ENCODE results near the gene NXF1.

Gene NXF1

DNA sequence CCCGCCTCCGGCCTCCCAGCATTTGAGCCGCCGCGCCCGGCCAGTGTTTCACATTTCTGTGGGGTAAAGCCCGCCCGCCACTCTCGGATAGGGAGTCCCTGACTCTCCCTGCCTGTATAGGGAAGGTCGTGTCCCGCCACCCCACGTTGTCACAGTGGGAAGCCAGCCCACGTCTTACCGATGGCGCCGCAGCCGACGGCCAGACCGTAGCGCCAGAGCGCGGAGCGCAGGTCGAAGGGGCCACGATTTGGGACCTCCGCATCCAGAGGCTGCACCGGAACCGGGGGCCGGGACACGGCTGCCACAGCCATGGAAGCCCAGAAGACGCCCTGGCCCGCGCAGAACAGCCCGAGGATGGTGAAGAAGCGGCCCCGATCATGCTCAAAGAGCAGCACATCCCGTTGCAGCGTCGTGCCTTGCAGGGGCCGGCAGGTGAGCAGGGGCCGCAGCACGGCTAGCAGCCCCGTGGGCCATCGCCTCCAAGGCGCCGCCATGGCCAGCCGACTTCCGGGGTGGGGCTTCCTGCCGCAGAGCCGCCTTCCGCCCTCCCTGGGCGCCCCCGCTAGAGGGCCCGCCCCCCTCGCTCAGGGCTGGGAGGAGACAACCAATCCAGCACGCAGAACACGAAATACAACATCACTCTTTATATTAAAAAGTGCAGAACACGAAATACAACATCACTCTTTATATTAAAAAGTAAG lies 13.6 kb downstream of the NXF1 start, which contains the start of gene TMEM223:
TSS of gene TMEM223 (minus strand) at position 506 of the 701 bp plus-strand sequence. CDS start at position 494, 12 bp downstream.
- DNase-seq (ENCODE audit: low read depth, low spot score): no peak
- ChIA-PET CTCF (interaction anchor here (1.1 to 1.5 kb wide), 2 partner anchors 16 to 65 kb away, joined by 3 to 4 read pairs; no protein-coding TSS in a partner anchor), POLR2A (interaction anchor here (0.6 to 2.0 kb wide), 5 partner anchors 12 to 50 kb away, joined by 3 to 7 read pairs (median 3); partner anchors contain the start of gene STX5)
- TF ChIP-seq, protein P1, sequence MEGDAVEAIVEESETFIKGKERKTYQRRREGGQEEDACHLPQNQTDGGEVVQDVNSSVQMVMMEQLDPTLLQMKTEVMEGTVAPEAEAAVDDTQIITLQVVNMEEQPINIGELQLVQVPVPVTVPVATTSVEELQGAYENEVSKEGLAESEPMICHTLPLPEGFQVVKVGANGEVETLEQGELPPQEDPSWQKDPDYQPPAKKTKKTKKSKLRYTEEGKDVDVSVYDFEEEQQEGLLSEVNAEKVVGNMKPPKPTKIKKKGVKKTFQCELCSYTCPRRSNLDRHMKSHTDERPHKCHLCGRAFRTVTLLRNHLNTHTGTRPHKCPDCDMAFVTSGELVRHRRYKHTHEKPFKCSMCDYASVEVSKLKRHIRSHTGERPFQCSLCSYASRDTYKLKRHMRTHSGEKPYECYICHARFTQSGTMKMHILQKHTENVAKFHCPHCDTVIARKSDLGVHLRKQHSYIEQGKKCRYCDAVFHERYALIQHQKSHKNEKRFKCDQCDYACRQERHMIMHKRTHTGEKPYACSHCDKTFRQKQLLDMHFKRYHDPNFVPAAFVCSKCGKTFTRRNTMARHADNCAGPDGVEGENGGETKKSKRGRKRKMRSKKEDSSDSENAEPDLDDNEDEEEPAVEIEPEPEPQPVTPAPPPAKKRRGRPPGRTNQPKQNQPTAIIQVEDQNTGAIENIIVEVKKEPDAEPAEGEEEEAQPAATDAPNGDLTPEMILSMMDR (IDR thresholded peaks at IDR 0.05; ENCODE audit: insufficient read depth, low read length, missing control alignments): peak; percentile 31
- peak within 1 kb of the TSS; percentile 93 for H3K4me3 ChIP-seq (ENCODE audit: low read depth, low read length)

DNA sequence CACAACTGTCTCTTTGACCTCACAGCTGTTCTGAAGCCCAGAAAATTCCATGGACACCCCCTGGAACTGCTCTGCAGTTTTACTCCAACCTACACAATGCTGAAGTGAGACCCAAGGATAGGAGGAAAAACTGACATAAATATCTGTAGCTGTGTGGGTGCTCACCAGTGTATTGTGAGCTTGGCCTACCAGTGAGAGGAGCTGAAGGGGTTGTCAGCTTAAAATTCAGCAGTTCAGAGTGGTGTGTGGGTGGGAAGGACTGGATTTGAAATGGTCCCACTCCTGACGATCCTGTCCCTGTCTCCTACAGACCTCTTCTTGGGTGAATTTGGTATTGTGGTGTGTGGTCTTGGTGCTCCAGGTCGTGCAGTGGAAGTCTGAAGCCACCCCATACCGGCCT lies 15.7 kb downstream of the NXF1 start:
- TF ChIP-seq, protein P1 (IDR thresholded peaks at IDR 0.05; ENCODE audit: insufficient read depth, low read length, missing control alignments): no peak
- no peak for DNase-seq (ENCODE audit: low read depth, low spot score)
- ChIA-PET CTCF (interaction anchor here (0.6 to 3.0 kb wide), 7 partner anchors 12 to 115 kb away, joined by 3 to 11 read pairs (median 3); partner anchors contain the start of gene ZBTB3), POLR2A (interaction anchor here (0.7 to 1.4 kb wide), 6 partner anchors 16 to 66 kb away, joined by 3 to 5 read pairs (median 3); partner anchors contain the start of genes HNRNPUL2, NXF1 and ZBTB3)
- H3K4me3 ChIP-seq (ENCODE audit: low read depth, low read length): no peak overlapping the region; the same call in 1 of the 2 replicates

DNA sequence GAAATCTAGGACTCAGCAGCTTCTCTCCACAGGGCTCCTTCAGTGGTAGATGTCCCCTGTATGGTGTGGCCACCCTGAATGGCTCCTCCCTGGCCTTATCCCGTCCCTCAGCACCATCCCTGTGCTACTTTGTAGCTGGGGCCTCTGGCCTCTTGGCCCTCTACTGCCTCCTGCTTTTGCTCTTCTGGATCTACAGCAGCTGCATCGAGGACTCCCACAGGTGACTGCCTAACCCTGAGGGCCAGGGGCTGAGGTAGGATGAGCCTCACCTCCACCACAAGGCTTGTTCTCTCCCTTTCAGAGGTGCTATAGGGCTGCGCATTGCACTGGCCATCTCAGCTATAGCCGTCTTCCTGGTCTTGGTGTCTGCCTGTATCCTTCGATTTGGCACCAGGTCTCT lies 16.2 kb downstream of the NXF1 start:
- no peak overlapping the region; the same call in 1 of the 2 replicates for H3K4me3 ChIP-seq (ENCODE audit: low read depth, low read length)
- ChIA-PET CTCF (interaction anchor here (0.6 to 5.1 kb wide), 6 partner anchors 13 to 114 kb away, joined by 3 to 189 read pairs (median 7); partner anchors contain the start of genes TAF6L and ZBTB3), POLR2A (interaction anchor here (0.5 to 3.7 kb wide), 4 partner anchors 14 to 67 kb away, joined by 3 to 41 read pairs (median 4); partner anchors contain the start of gene ZBTB3)
- TF ChIP-seq, protein P1 (IDR thresholded peaks at IDR 0.05; ENCODE audit: insufficient read depth, low read length, missing control alignments): no peak
- DNase-seq (ENCODE audit: low read depth, low spot score): no peak

DNA sequence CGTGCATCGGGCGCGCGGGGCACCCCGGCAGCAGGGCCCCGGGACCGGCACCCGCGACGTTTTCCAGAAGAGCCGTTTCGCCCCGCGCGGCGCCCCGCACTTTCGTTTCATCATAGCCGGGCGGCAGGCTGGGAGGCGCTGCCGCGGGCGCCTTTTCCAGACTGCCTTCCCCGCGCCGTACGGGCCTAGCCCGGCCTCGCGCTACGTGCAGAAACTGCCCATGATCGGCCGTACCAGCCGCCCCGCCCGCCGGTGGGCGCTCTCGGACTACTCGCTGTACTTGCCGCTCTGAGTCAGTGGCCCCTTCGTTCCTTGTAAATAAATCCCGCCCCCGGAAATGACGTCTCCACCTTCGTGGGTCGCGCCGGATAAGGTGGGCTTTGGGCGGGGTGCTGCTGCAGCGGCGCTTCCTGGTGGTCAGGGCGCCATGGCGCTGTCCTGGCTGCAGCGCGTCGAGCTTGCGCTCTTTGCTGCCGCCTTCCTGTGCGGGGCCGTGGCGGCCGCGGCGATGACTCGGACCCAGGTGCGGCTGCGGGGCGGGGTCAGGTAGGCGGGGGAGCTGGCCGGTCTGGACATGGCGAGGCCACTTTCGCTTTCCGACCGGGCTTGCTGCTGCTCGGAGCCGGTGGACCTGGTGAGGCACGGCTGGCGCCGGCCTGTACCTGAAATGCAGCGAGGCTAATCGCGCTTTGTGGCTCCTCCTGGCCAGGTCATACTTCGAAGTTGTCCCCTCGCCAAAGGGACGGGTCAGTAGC lies 18.1 kb downstream of the NXF1 start, which contains the start of gene TMEM179B:
TSS of gene TMEM179B (plus strand) at position 398 of the 755 bp plus-strand sequence. CDS start at position 428, 30 bp downstream.
- ChIA-PET CTCF (interaction anchor here (0.6 to 5.1 kb wide), 45 partner anchors 9 to 426 kb away, joined by 3 to 189 read pairs (median 5); partner anchors contain the start of genes POLR2G, STX5, TAF6L and TEX54), POLR2A (interaction anchor here (0.5 to 3.7 kb wide), 17 partner anchors 9 to 122 kb away, joined by 3 to 41 read pairs (median 4); partner anchors contain the start of genes C11orf98, CSKMT, HNRNPUL2 and STX5)
- TF ChIP-seq, protein P1 (IDR thresholded peaks at IDR 0.05; ENCODE audit: insufficient read depth, low read length, missing control alignments): peak; percentile 62
- peak within 1 kb of the TSS; percentile 95 for H3K4me3 ChIP-seq (ENCODE audit: low read depth, low read length)
- DNase-seq (ENCODE audit: low read depth, low spot score): peak; percentile 86

DNA sequence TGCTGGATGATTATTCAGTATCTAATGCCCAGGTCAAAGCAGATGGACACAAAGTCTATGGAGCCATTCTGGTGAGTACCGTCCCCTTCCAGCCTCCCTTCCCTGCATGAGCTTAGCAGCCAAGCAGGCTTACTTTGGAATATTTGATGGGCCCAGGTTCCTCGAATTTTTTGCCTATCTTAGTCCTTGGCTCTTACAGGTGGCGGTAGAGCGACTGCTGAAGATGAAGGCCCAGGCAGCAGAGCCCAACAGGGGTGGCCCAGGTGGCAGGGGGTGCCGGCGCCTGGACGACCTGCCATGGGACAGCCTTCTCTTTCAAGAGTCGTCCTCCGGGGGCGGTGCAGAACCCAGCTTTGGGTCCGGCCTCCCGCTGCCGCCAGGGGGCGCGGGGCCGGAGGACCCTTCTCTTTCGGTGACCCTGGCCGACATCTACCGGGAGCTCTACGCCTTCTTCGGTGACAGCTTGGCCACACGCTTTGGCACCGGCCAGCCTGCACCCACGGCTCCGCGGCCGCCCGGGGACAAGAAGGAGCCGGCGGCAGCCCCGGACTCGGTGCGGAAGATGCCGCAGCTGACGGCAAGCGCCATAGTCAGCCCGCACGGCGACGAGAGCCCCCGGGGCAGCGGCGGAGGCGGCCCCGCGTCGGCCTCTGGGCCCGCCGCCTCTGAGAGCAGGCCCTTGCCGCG lies 18.8 kb downstream of the NXF1 start:
- peak overlapping the region; percentile 95 for H3K4me3 ChIP-seq (ENCODE audit: low read depth, low read length)
- no peak for DNase-seq (ENCODE audit: low read depth, low spot score)
- POLR2A ChIA-PET: interaction anchor here (0.7 to 3.7 kb wide), 15 partner anchors 9 to 95 kb away, joined by 3 to 41 read pairs (median 4); partner anchors contain the start of genes HNRNPUL2, TAF6L, TTC9C and ZBTB3
- TF ChIP-seq, protein P1 (IDR thresholded peaks at IDR 0.05; ENCODE audit: insufficient read depth, low read length, missing control alignments): peak; percentile 100
- CTCF ChIA-PET: interaction anchor here (0.9 to 5.1 kb wide), 43 partner anchors 10 to 427 kb away, joined by 3 to 189 read pairs (median 5); partner anchors contain the start of genes POLR2G, STX5, TAF6L and TEX54

All from AG04449 (cell line).